Suprapubic skin (tissue), 4 donors: Measurements from ENCODE around the gene VPS35L. TPM values are rescaled to one million over a fixed set of nuclear protein-coding genes. Genes with fewer than 3 reads are reported as not detected.

Experiments used
- DNase-seq, 2 donors: peaks; one replicate each; pipeline ENCODE4 v3.0.0-alpha.2; 2019; ENCODE audit warnings: low spot score in 2 of 2
- H3K27ac ChIP-seq: fragments of 200-600 bp; sonication (generic); one replicate; pipeline ENCODE4 v1.5.1; 2019
- H3K27me3 ChIP-seq: fragments of 200-600 bp; sonication (generic); one replicate; pipeline ENCODE4 v1.5.1; 2019
- H3K36me3 ChIP-seq: fragments of 200-600 bp; sonication (generic); one replicate; pipeline ENCODE4 v1.5.1; 2019
- H3K4me1 ChIP-seq: fragments of 200-600 bp; sonication (generic); one replicate; pipeline ENCODE4 v1.5.1; 2019
- H3K4me3 ChIP-seq: fragments of 200-600 bp; sonication (generic); one replicate; pipeline ENCODE4 v1.5.1; 2019; ENCODE audit warnings: mild to moderate bottlenecking
- H3K9me3 ChIP-seq: fragments of 200-600 bp; sonication (generic); one replicate; pipeline ENCODE4 v1.5.1; 2019
- EP300 ChIP-seq: sonication (generic); formaldehyde crosslinking; IDR thresholded peaks from one replicate; pipeline ENCODE4 v1.6.1; 2017; ENCODE audit warnings: antibody characterized with exemption
- POLR2A ChIP-seq, 2 donors: fragments of 450-650 bp; IDR thresholded peaks; one replicate each; pipeline ENCODE4 v1.6.1; 2017; ENCODE audit warnings: antibody characterized with exemption in 2 of 2, mild to moderate bottlenecking in 2 of 2, moderate library complexity in 2 of 2
- POLR2AphosphoS5 ChIP-seq, 3 donors: sonication (generic); formaldehyde crosslinking; IDR thresholded peaks; one replicate each; pipeline ENCODE4 v1.6.1; 2017; ENCODE audit warnings: antibody characterized with exemption in 3 of 3
- WGBS: methylation state at CpG from one replicate; pipeline ENCODE4 v1.1.5; 2018; 5-methylcytosine and 5-hydroxymethylcytosine counted together
- total RNA-seq, 4 donors: library from RNA; depleted of rRNA; stranded (reverse); fragments of >200 nt; gene quantifications; one replicate each; pipeline ENCODE4 v1.1.0, GENCODE V29; 2016
- TF ChIP-seq, protein P1 (sequence below), 2 donors: fragments of 200-600 bp in 1 of 2; fragments of 450-650 bp in 1 of 2; sonication (generic) in 1 of 2; IDR thresholded peaks; one replicate each; pipeline ENCODE4 v1.5.1; 2016 to 2019; ENCODE audit warnings: antibody characterized with exemption in 2 of 2, mild to moderate bottlenecking in 1 of 2, moderate library complexity in 1 of 2

VPS35L gene
- total RNA-seq, 4 donors from 2014 or later = 16.3 to 30.4 (median 20.7) TPM

DNA sequence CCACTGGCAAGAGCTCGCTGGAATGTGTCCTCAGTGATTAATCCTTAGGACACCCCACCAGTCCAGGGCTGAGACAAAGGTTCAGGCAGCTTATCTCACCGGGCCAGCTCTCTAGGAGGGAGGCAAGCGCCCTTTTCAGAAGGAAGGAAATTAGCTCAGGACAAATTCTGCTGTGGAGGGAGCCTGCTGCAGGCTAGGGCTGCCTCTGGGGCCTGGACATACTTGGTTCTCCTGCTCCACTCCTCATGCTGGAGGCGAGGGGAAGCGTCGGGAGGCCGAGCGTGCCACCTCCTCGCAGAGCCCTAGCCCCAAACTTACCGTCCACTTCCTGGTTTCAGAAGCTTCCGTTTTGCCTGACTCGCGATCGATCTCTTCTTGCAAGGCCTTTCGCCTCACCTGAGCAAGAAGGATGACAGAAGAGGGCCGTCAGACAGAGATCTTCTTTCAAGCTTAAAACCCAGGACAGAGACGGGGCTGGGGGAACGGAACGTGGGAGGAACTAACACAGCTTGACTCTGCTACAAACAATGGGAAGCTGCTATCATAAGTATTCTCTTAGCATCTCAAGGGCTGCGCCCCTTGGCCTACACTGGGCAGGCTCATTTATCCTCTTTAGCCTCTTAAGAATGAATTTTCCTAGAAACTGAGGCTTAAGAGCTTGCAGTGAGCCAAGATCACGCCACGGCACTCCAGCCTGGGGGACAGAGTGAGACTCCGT is 154.8 kb downstream of the VPS35L start:
- Histone ChIP-seq H3K27ac (no peak overlapping the region), H3K4me3 (no peak overlapping the region), H3K27me3 (no peaks in the 10 kb centered on the region), H3K4me1 (no peaks in the 10 kb centered on the region), H3K36me3 (peaks cover 71% of the 10 kb centered on the region), H3K9me3 (no peaks in the 10 kb centered on the region)
- no peak for DNase-seq
- WGBS = 90% methylated on average over 23 of the region's 23 CpGs
- TF ChIP-seq POLR2AphosphoS5 (IDR thresholded peaks at IDR 0.05) = no peak
- TF ChIP-seq, protein P1, sequence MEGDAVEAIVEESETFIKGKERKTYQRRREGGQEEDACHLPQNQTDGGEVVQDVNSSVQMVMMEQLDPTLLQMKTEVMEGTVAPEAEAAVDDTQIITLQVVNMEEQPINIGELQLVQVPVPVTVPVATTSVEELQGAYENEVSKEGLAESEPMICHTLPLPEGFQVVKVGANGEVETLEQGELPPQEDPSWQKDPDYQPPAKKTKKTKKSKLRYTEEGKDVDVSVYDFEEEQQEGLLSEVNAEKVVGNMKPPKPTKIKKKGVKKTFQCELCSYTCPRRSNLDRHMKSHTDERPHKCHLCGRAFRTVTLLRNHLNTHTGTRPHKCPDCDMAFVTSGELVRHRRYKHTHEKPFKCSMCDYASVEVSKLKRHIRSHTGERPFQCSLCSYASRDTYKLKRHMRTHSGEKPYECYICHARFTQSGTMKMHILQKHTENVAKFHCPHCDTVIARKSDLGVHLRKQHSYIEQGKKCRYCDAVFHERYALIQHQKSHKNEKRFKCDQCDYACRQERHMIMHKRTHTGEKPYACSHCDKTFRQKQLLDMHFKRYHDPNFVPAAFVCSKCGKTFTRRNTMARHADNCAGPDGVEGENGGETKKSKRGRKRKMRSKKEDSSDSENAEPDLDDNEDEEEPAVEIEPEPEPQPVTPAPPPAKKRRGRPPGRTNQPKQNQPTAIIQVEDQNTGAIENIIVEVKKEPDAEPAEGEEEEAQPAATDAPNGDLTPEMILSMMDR (IDR thresholded peaks at IDR 0.05) = no peak
- no peak for TF ChIP-seq EP300

GRCh38 chr16:19710991-19711545 is 155.6 kb downstream of the VPS35L start:
- 71% methylated on average over 6 of the region's 13 CpGs for WGBS
- H3K4me1 ChIP-seq = peaks cover 6% of the 10 kb centered on the region

DNA sequence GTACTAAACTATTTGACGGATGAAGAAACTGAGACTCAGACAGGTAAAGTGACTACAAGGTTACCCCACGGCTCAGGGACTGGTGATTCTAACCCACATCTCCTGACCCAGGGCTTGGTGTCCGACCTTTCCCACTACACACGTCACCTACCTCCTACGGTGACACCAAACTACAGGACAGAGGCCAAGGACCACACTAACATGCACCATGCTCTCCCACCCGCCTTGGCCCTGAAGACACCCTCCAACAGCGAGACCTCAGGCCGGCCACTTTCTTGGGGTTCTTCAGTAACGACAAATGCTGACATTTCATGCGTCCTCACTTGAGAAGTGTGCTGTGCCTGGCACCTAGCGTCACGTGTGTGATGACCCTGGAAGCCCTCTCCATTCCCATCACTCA is 156.1 kb downstream of the VPS35L start:
- Histone ChIP-seq H3K27ac (no peak overlapping the region), H3K36me3 (peaks cover 63% of the 10 kb centered on the region), H3K4me1 (peaks cover 12% of the 10 kb centered on the region), H3K9me3 (no peaks in the 10 kb centered on the region), H3K27me3 (no peaks in the 10 kb centered on the region), H3K4me3 (no peak overlapping the region)
- TF ChIP-seq POLR2A (IDR thresholded peaks at IDR 0.05) = no peak
- no peak for TF ChIP-seq EP300
- TF ChIP-seq, protein P1 (IDR thresholded peaks at IDR 0.05) = no peak
- no peak for TF ChIP-seq POLR2AphosphoS5 (IDR thresholded peaks at IDR 0.05)
- no peak for DNase-seq
- WGBS = 96% methylated on average over 12 of the region's 12 CpGs

More at GRCh38 chr16:19710991-19711545, 155.6 kb downstream of the VPS35L start:
- no peak overlapping the region for H3K27ac ChIP-seq
- no peak for DNase-seq
- H3K36me3 ChIP-seq = peaks cover 66% of the 10 kb centered on the region
- no peaks in the 10 kb centered on the region for H3K9me3 ChIP-seq
- TF ChIP-seq, protein P1 (IDR thresholded peaks at IDR 0.05) = no peak
- TF ChIP-seq EP300 (no peak), POLR2AphosphoS5 (IDR thresholded peaks at IDR 0.05) (no peak), POLR2A (IDR thresholded peaks at IDR 0.05) (no peak)
- no peak overlapping the region for H3K4me3 ChIP-seq
- H3K27me3 ChIP-seq = no peaks in the 10 kb centered on the region

DNA sequence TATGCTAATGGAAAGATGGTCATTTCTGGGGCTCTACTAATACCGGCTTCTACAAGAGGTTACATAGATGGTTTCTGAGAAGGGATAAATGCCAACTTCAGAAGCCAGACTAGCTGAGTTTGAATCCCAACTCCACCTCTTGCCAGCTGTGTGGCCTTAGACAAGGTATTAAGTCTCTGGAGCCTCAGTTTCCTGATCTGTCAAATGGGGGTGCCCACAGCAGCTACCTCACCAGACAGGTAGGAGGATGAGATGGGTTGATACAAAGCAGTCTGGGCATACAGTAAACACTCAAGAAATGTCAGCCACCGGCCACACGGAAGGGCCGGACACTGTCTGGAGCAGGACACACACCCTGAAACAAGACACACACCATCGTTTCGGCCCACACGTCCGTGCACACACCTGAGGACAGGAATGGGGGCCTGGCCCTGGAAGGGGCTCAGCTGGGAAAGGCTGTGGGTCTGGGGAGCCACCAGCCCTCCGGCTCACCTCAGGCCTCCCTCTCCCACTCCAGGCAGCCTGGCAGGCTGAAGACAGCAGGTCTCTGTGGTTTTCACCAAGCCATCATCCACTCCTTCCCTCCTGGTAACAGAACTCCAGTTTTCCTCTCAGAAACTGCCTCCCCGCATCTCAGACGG is 157.0 kb downstream of the VPS35L start:
- H3K4me3 ChIP-seq = no peak overlapping the region
- H3K9me3 ChIP-seq = no peaks in the 10 kb centered on the region
- DNase-seq = no peak
- peaks cover 21% of the 10 kb centered on the region for H3K4me1 ChIP-seq
- 97% methylated on average over 7 of the region's 11 CpGs for WGBS
- H3K27me3 ChIP-seq = no peaks in the 10 kb centered on the region
- H3K27ac ChIP-seq = no peak overlapping the region
- TF ChIP-seq POLR2AphosphoS5 (IDR thresholded peaks at IDR 0.05) (no peak), POLR2A (IDR thresholded peaks at IDR 0.05) (no peak), EP300 (no peak)
- TF ChIP-seq, protein P1 (IDR thresholded peaks at IDR 0.05) = no peak
- peaks cover 55% of the 10 kb centered on the region for H3K36me3 ChIP-seq

DNA sequence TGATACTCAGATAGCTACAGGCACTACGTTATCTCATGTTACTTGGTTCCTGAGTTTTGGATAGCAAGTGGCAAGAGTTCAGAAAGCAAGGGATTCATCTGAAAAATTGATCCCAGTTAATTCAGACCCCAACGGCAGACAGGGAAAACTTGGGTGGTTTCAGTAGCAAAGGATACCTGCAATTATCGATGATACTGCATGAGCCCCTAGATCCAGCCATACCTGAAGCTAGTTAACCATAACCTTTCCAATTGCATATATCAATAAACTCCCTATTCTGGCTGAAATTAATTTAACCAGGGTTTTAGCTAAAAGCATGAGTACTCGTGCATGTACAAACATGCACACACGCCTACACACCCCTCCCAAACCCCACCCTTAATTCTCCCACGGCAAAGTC is 158.2 kb downstream of the VPS35L start:
- TF ChIP-seq EP300 = no peak
- TF ChIP-seq, protein P1 (IDR thresholded peaks at IDR 0.05) = no peak
- no peak for TF ChIP-seq POLR2A (IDR thresholded peaks at IDR 0.05)
- no peak for TF ChIP-seq POLR2AphosphoS5 (IDR thresholded peaks at IDR 0.05)
- no peaks in the 10 kb centered on the region for H3K27me3 ChIP-seq
- DNase-seq = no peak
- no peaks in the 10 kb centered on the region for H3K9me3 ChIP-seq
- WGBS = 74% methylated on average over 6 of the region's 6 CpGs
- peaks cover 24% of the 10 kb centered on the region for H3K4me1 ChIP-seq
- H3K27ac ChIP-seq = no peak overlapping the region
- peaks cover 52% of the 10 kb centered on the region for H3K36me3 ChIP-seq
- H3K4me3 ChIP-seq = no peak overlapping the region
